A549 (cell line): ENCODE data around the gene RTN4R. TPM values are rescaled to one million over a fixed set of nuclear protein-coding genes. Genes with fewer than 3 reads are reported as not detected.

Source experiments
- ATAC-seq, 2 experiments: fragments of 200-7000 bp in 1 of 2; fragments of >200 bp in 1 of 2; cut with Nextera tagmentation in 1 of 2; cut with Tn5 transposase in 1 of 2; 3 replicates each; pipeline versions ENCODE4 v1.8.0 to v1.9.1; 2018 to 2020; ENCODE audit warnings: mild to moderate bottlenecking in 1 of 2, moderate library complexity in 1 of 2
- CTCF ChIA-PET: fragments of 300-600 bp; sonication (Branson Sonifier 250); formaldehyde crosslinking; extraction: SDS; loops from one replicate; lab custom pipeline; 2021; ENCODE audit warnings: antibody characterized with exemption, inconsistent platforms; lab: Yijun Ruan, JAX
- POLR2A ChIA-PET: fragments of 350-600 bp; formaldehyde crosslinking; extraction: SDS; loops from one replicate; lab custom pipeline; 2021; ENCODE audit warnings: antibody characterized with exemption, inconsistent platforms; lab: Yijun Ruan, JAX
- DNase-seq, 2 experiments: peaks; one replicate each; pipeline versions ENCODE4 v3.0.0 to v3.0.0-alpha.2; 2011 to 2016; ENCODE audit warnings: low read depth in 1 of 2, low spot score in 1 of 2
- FAIRE-seq: peaks from 2 replicates; lab custom pipeline; 2011; peaks lifted over from hg19 to GRCh38; lab: Jason Lieb, UNC
- H3K27ac ChIP-seq, 2 experiments: fragments of >200 bp; sonication (Bioruptor Twin); formaldehyde crosslinking; 3 replicates each; pipeline ENCODE4 v1.5.1; 2016 to 2017
- H3K4me1 ChIP-seq: fragments of >200 bp; sonication (Bioruptor Twin); formaldehyde crosslinking; 3 replicates; pipeline ENCODE4 v1.6.1; 2016
- H3K4me2 ChIP-seq: fragments of >200 bp; sonication (Bioruptor Twin); formaldehyde crosslinking; 3 replicates; pipeline ENCODE4 v1.6.1; 2016
- H3K4me3 ChIP-seq: fragments of >200 bp; sonication (Bioruptor Twin); formaldehyde crosslinking; 3 replicates; pipeline ENCODE4 v1.5.1; 2016
- H3K9me3 ChIP-seq: fragments of >200 bp; sonication (Bioruptor Twin); formaldehyde crosslinking; 3 replicates; pipeline ENCODE4 v1.6.1; 2016
- ATOH8 ChIP-seq: fragments of 250-450 bp; sonication (Bioruptor Pico); IDR thresholded peaks from 2 replicates; pipeline ENCODE4 v1.5.0; 2020; ENCODE audit warnings: low read depth, mild to moderate bottlenecking, moderate library complexity
- BHLHE40 ChIP-seq: IDR thresholded peaks from 2 replicates; pipeline ENCODE4 v1.6.1; 2012; ENCODE audit warnings: low read depth, low read length, inconsistent platforms
- CBX2 ChIP-seq: fragments of 200-600 bp; sonication (generic); IDR thresholded peaks from 2 replicates; pipeline ENCODE4 v1.6.1; 2016; ENCODE audit warnings: low read depth, mild to moderate bottlenecking, borderline replicate concordance
- CBX8 ChIP-seq: fragments of 200-600 bp; sonication (generic); IDR thresholded peaks from 2 replicates; pipeline ENCODE4 v1.6.1; 2016
- CHD2 ChIP-seq: fragments of 150-350 bp; IDR thresholded peaks from 2 replicates; pipeline ENCODE4 v1.6.1; 2014; ENCODE audit warnings: low read length; ENCODE audit not compliant: partially characterized antibody
- EHF ChIP-seq: fragments of 250-450 bp; sonication (Bioruptor Pico); IDR thresholded peaks from 2 replicates; pipeline ENCODE4 v1.5.0; 2020; ENCODE audit warnings: mild to moderate bottlenecking
- ELK1 ChIP-seq: fragments of 150-350 bp; IDR thresholded peaks from 2 replicates; pipeline ENCODE4 v1.6.1; 2014; ENCODE audit warnings: low read depth, mild to moderate bottlenecking, low read length
- ESRRA ChIP-seq: fragments of 150-350 bp; IDR thresholded peaks from 2 replicates; pipeline ENCODE4 v1.6.1; 2014; ENCODE audit warnings: mild to moderate bottlenecking, low read length, borderline replicate concordance
- FOSB ChIP-seq: fragments of 250-450 bp; sonication (Bioruptor Pico); IDR thresholded peaks from 2 replicates; pipeline ENCODE4 v1.5.0; 2020; ENCODE audit warnings: mild to moderate bottlenecking, moderate library complexity
- FOXS1 ChIP-seq: fragments of 250-450 bp; sonication (Bioruptor Pico); IDR thresholded peaks from 2 replicates; pipeline ENCODE4 v1.5.0; 2020; ENCODE audit warnings: mild to moderate bottlenecking, moderate library complexity
- HDAC2 ChIP-seq: fragments of 200-600 bp; sonication (generic); IDR thresholded peaks from 2 replicates; pipeline ENCODE4 v1.6.1; 2016
- HOXA7 ChIP-seq: fragments of 250-450 bp; sonication (Bioruptor Pico); IDR thresholded peaks from 2 replicates; pipeline ENCODE4 v1.5.0; 2020; ENCODE audit warnings: mild to moderate bottlenecking, moderate library complexity
- JUN ChIP-seq, 2 experiments: fragments of >200 bp; sonication (Bioruptor Twin); formaldehyde crosslinking; IDR thresholded peaks; 2 replicates in 1 of 2; 3 replicates in 1 of 2; pipeline ENCODE4 v1.6.1; 2016 to 2017
- MAFK ChIP-seq: fragments of 450-650 bp; IDR thresholded peaks from 2 replicates; pipeline ENCODE4 v1.6.1; 2014; ENCODE audit not compliant: partially characterized antibody
- MYC ChIP-seq: IDR thresholded peaks from 2 replicates; pipeline ENCODE4 v1.6.1; 2012; ENCODE audit warnings: mild to moderate bottlenecking, inconsistent platforms, low read length, improper control_type of control experiment, borderline replicate concordance
- NFE2L2 ChIP-seq: fragments of 150-350 bp; conservative IDR thresholded peaks from 2 replicates; pipeline ENCODE4 v1.6.1; 2014; ENCODE audit warnings: low read length
- NPAS2 ChIP-seq: fragments of 250-450 bp; sonication (Bioruptor Pico); IDR thresholded peaks from 2 replicates; pipeline ENCODE4 v1.8.0; 2022; ENCODE audit warnings: mild to moderate bottlenecking, moderate library complexity, borderline replicate concordance
- NR3C1 ChIP-seq: fragments of >200 bp; sonication (Bioruptor Twin); formaldehyde crosslinking; IDR thresholded peaks from 3 replicates; pipeline ENCODE4 v1.6.1; 2017
- PBX3 ChIP-seq: IDR thresholded peaks from 2 replicates; pipeline ENCODE4 v1.6.1; 2012
- PHF8 ChIP-seq: fragments of 200-600 bp; sonication (generic); IDR thresholded peaks from 2 replicates; pipeline ENCODE4 v1.6.1; 2016; ENCODE audit warnings: low read depth, mild to moderate bottlenecking, antibody characterized with exemption, moderate library complexity, borderline replicate concordance
- POLR2A ChIP-seq: IDR thresholded peaks from 2 replicates; pipeline ENCODE4 v1.6.1; 2012; ENCODE audit warnings: mild to moderate bottlenecking, low read length
- POLR2AphosphoS2 ChIP-seq: conservative IDR thresholded peaks from 2 replicates; pipeline ENCODE4 v1.6.1; 2012; ENCODE audit warnings: low read length, improper control_type of control experiment, inconsistent platforms
- RARB ChIP-seq: fragments of 250-450 bp; sonication (Bioruptor Pico); IDR thresholded peaks from 2 replicates; pipeline ENCODE4 v1.8.0; 2021; ENCODE audit warnings: mild to moderate bottlenecking, moderate library complexity
- REST ChIP-seq: fragments of 200-600 bp; sonication (generic); IDR thresholded peaks from 2 replicates; pipeline ENCODE4 v1.6.1; 2016; ENCODE audit warnings: antibody characterized with exemption, mild to moderate bottlenecking, moderate library complexity
- SMC3 ChIP-seq: fragments of >200 bp; sonication (Bioruptor Twin); formaldehyde crosslinking; IDR thresholded peaks from 3 replicates; pipeline ENCODE4 v1.6.1; 2018; ENCODE audit warnings: inconsistent platforms
- SREBF2 ChIP-seq: fragments of 450-650 bp; IDR thresholded peaks from 2 replicates; pipeline ENCODE4 v1.6.1; 2014; ENCODE audit warnings: mild to moderate bottlenecking, moderate library complexity
- TP53 ChIP-seq: fragments of 250-450 bp; sonication (Bioruptor Pico); IDR thresholded peaks from 2 replicates; pipeline ENCODE4 v1.5.0; 2021; ENCODE audit warnings: mild to moderate bottlenecking, moderate library complexity
- USF2 ChIP-seq: fragments of 450-650 bp; IDR thresholded peaks from 2 replicates; pipeline ENCODE4 v1.6.1; 2014; ENCODE audit warnings: antibody characterized with exemption
- ZNF302 ChIP-seq: fragments of 250-450 bp; sonication (Bioruptor Pico); IDR thresholded peaks from 2 replicates; pipeline ENCODE4 v1.9.0; 2021; ENCODE audit warnings: inconsistent platforms, mild to moderate bottlenecking, moderate library complexity
- ZSCAN20 ChIP-seq: fragments of 250-450 bp; sonication (Bioruptor Pico); IDR thresholded peaks from 2 replicates; pipeline ENCODE4 v1.8.0; 2022; ENCODE audit warnings: mild to moderate bottlenecking, moderate library complexity
- WGBS: methylation state at CpG from one replicate; pipeline ENCODE4 v1.1.6; 2017; ENCODE audit errors: missing lambda C conversion rate; 5-methylcytosine and 5-hydroxymethylcytosine counted together
- polyA plus RNA-seq, 4 experiments: library from polyadenylated mRNA; depleted of rRNA in 3 of 4; stranded (reverse); fragments of >200 nt; fragmentation: RNase III in 1 of 4; extraction: RNeasy Plus Mini Kit Qiagen cat#74134 plus additional on column Dnase treatment in 1 of 4; gene quantifications; 2 replicates in 3 of 4; 3 replicates in 1 of 4; pipeline ENCODE4 v1.2.3, GENCODE V29; 2011 to 2017

RTN4R gene
- polyA plus RNA-seq, 2 of the 4 experiments (the other 2 are of a cell fraction), result 1.0 to 2.7 TPM

- H3K27ac ChIP-seq, result no peak overlapping the region
- TF ChIP-seq ATOH8 (CRISPR knock-in tag) (no peak), ZSCAN20 (no peak), ESRRA (no peak), SMC3 (no peak), NPAS2 (CRISPR knock-in tag) (no peak), HOXA7 (CRISPR knock-in tag) (no peak), USF2 (no peak), JUN (IDR thresholded peaks at IDR 0.05) (no peak), PBX3 (no peak), MYC (no peak), TP53 (CRISPR knock-in tag) (no peak), CBX8 (no peak), ELK1 (no peak), BHLHE40 (no peak), POLR2AphosphoS2 (no peak), EHF (CRISPR knock-in tag) (no peak), POLR2A (no peak), NR3C1 (no peak), RARB (no peak)
- DNase-seq (no peak), FAIRE-seq (no peak), ATAC-seq (no peak)
- no peak overlapping the region for H3K4me2 ChIP-seq
- H3K4me3 ChIP-seq, result no peak overlapping the region
- no peaks in the 10 kb centered on the region for H3K4me1 ChIP-seq
- WGBS, result 100% methylated on average over 1 of the region's 12 CpGs
- no peaks in the 10 kb centered on the region for H3K9me3 ChIP-seq
- CTCF ChIA-PET, result no interaction called here
- POLR2A ChIA-PET, result no interaction called here
Measured at GRCh38 chr22:20248461-20248978, 19.6 kb downstream of the RTN4R start.

- DNase-seq, result no peak
- POLR2A ChIA-PET, result no interaction called here
- FAIRE-seq, result no peak
- TF ChIP-seq PHF8, result no peak
- TF ChIP-seq MAFK, result no peak
- TF ChIP-seq SREBF2, result no peak
- TF ChIP-seq SMC3, result no peak
- no peak for TF ChIP-seq ZNF302 (CRISPR knock-in tag)
- TF ChIP-seq HDAC2, result no peak
- no peak for TF ChIP-seq ELK1
- TF ChIP-seq FOSB (CRISPR knock-in tag), result no peak
- no peak for TF ChIP-seq CBX8
- no peak for TF ChIP-seq CBX2
- no peak for TF ChIP-seq TP53 (CRISPR knock-in tag)
- TF ChIP-seq ESRRA, result no peak
- TF ChIP-seq BHLHE40, result no peak
- TF ChIP-seq FOXS1 (CRISPR knock-in tag), result no peak
- TF ChIP-seq NR3C1, result no peak
- TF ChIP-seq REST, result no peak
- TF ChIP-seq NFE2L2, result no peak
- no peak for TF ChIP-seq CHD2
- TF ChIP-seq MYC, result no peak
- no peak for TF ChIP-seq JUN (IDR thresholded peaks at IDR 0.05)
- TF ChIP-seq, all 56 proteins: peak for 0
- Histone ChIP-seq H3K27ac (no peak overlapping the region), H3K4me1 (no peaks in the 10 kb centered on the region), H3K4me2 (no peak overlapping the region), H3K4me3 (no peak overlapping the region), H3K9me3 (no peaks in the 10 kb centered on the region)
- WGBS, result 29% methylated on average over 1 of the region's 6 CpGs
- CTCF ChIA-PET, result no interaction called here
- no peak for ATAC-seq
Measured at GRCh38 chr22:20247608-20248171, 20.4 kb downstream of the RTN4R start.
